ENCODE measurements around the gene ZNF316.

ZNF316 gene

GRCh38 chr7:6636741-6637543 is at the start of gene ZNF316:
ZNF316 (plus strand) TSS chr7:6637318; CDS start chr7:6642410, 5,092 bp downstream.
- DNase-seq = peak; percentile 58 to 72

- DNase-seq = no peak
Measured at GRCh38 chr7:6588566-6588965, 48.6 kb upstream of the ZNF316 start.

GRCh38 chr7:6589151-6589828 is 47.8 kb upstream of the ZNF316 start:
- DNase-seq = no peak

- DNase-seq = peak; percentile 85 to 90
Measured at GRCh38 chr7:6589829-6590644, 47.1 kb upstream of the ZNF316 start, which contains the start of gene INTS15. INTS15 (plus strand) TSS chr7:6590021; CDS start chr7:6590284, 263 bp downstream.

- no peak for DNase-seq
Measured at GRCh38 chr7:6590645-6591110, 46.4 kb upstream of the ZNF316 start.

- DNase-seq = no peak
Measured at GRCh38 chr7:6600093-6600492, 37.0 kb upstream of the ZNF316 start.

- no peak for DNase-seq
Measured at GRCh38 chr7:6604458-6604857, 32.7 kb upstream of the ZNF316 start.

- no peak for DNase-seq
Measured at GRCh38 chr7:6606866-6607583, 30.1 kb upstream of the ZNF316 start.

GRCh38 chr7:6607651-6608051 is 29.5 kb upstream of the ZNF316 start:
- DNase-seq = no peak

- no peak for DNase-seq
Measured at GRCh38 chr7:6608081-6608480, 29.0 kb upstream of the ZNF316 start.

GRCh38 chr7:6608794-6609193 is 28.3 kb upstream of the ZNF316 start:
- no peak for DNase-seq

GRCh38 chr7:6612819-6613218 is 24.3 kb upstream of the ZNF316 start:
- DNase-seq = no peak

GRCh38 chr7:6613706-6614105 is 23.4 kb upstream of the ZNF316 start:
- no peak for DNase-seq

- DNase-seq = peak; percentile 38 to 44
Measured at GRCh38 chr7:6614953-6615722, 22.0 kb upstream of the ZNF316 start, which contains the start of gene ZNF853. ZNF853 (plus strand) TSS chr7:6615610; CDS start chr7:6616175, 565 bp downstream.

GRCh38 chr7:6615723-6616555 is 21.2 kb upstream of the ZNF316 start:
- DNase-seq = peak in 1 of 2 experiments; percentile 39

- DNase-seq = no peak
Measured at GRCh38 chr7:6616854-6617643, 20.1 kb upstream of the ZNF316 start.

GRCh38 chr7:6618621-6619020 is 18.5 kb upstream of the ZNF316 start:
- no peak for DNase-seq

- no peak for DNase-seq
Measured at GRCh38 chr7:6619961-6620360, 17.2 kb upstream of the ZNF316 start.
